ENCODE results near the gene TREH.

TREH gene

DNA sequence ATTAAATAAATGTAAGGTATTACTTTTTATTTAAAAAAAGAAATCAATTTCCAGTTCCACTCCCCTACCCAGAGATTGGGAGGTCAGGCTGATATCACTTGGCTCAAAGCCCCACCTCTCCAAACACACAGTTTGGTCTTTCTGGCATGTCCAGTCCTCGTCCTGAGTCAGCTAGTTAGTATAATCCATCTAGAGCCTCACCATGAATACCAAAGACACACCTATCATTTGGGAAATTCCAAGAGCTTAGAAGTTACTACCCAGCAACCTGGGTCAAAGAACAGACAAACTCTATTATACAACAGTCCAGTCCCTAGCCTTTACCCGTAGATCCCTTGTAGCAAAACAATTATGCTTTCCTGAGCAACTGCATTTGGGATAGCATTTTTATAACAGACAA, 9.4 kb downstream of the TREH start:
- TF ChIP-seq CTCF (IDR thresholded peaks at IDR 0.05; ENCODE audit: low read depth, low read length) = no peak
- DNase-seq (ENCODE audit: extremely low read depth, low read depth) = no peak

DNA sequence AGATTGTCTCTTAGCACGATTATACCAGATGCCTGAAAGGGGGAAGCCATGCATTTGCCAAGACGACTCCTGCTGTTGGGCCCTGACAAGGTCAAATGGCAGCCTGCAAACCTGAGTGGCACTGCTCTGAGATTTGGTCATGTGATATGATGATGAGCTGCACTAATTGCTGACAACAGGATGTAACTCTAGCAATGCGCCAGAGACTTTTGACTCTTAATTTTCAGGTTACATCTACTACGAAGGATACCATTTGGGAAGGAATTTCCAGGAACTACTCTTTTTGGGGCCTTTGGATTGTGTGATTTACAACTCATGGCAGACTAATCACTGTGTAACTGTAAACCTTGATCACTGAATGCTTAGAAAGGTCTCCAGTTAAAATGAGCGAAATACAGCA, 13.1 kb downstream of the TREH start:
- TF ChIP-seq CTCF (IDR thresholded peaks at IDR 0.05; ENCODE audit: low read depth, low read length) = no peak
- no peak for DNase-seq (ENCODE audit: extremely low read depth, low read depth)

DNA sequence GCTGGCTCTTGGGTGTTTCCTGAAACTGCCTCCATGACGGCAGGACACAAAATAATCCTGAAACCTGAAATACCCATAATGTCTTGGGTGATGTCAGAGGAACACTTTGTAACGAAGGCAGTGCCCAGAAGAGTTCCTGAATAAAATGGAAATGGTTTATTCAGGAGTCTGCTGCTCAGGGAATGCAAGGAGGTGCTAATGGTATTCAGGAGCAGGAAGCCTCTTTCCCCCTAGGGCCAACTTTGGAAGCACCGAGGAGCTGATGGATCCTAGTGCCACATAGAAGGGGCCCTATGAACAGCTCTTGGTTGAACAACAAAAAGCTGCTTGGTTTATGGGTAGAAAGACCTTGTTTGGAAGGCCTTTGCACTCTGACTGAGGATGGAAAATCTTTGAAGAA, 15.5 kb downstream of the TREH start:
- TF ChIP-seq CTCF (IDR thresholded peaks at IDR 0.05; ENCODE audit: low read depth, low read length) = no peak
- DNase-seq (ENCODE audit: extremely low read depth, low read depth) = no peak

GRCh38 chr11:118663381-118663780, 16.1 kb downstream of the TREH start:
- DNase-seq (ENCODE audit: extremely low read depth, low read depth) = no peak
- TF ChIP-seq CTCF (IDR thresholded peaks at IDR 0.05; ENCODE audit: low read depth, low read length) = no peak

DNA sequence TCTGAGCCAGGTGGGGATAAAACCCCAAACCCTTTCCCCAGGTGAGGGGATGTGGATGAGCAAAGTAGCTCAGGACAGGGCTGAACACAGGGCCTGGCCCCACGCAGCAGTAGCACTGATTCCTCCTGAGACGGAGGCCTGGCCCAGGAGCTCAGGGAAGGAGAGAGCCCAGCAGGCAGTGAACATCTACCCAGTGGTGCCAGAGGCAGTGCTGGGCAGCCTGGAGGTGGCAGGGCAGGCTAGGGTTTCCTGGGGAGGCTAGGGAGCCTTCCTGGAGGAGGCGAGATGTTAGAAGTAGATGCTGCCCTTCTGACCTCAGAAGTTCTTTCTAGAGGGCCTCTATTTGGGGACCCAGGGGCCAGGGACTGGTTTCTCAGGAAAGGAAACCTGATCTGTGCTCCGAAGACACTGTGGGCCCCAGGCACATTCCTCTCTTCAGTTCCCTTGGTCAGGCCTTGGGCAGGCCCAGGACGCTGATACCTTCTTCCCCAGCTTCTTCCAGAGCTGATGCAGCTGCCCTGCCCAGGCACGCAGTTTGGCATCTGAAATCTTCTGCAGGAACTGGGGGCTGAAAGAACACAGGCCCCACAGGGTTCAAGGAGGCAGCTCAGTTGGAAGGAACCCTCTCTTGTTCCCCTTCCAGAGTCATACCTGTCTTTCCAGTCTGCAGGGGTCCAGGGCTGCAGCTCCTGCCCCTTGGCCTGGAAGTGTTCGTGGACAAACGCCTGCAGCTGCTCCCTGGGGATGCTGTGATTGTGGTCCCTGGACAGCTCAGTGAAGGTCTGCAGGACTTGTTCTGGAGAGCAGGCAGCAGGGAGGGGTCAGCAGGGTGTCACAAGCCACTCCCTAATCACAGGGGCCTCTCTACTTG, 16.8 kb downstream of the TREH start:
- no peak for TF ChIP-seq CTCF (IDR thresholded peaks at IDR 0.05; ENCODE audit: low read depth, low read length)
- DNase-seq (ENCODE audit: extremely low read depth, low read depth) = no peak

- DNase-seq (ENCODE audit: extremely low read depth, low read depth) = no peak
- TF ChIP-seq CTCF (IDR thresholded peaks at IDR 0.05; ENCODE audit: low read depth, low read length) = no peak
These were observed 17.8 kb downstream of the TREH start for GRCh38 chr11:118661425-118662301.

Measured in AG09319 (cell line).